ENCODE results near the gene METRNL.

Gene METRNL

GRCh38 chr17:83125515-83126274 is 46.3 kb downstream of the METRNL start:
- no peak overlapping the region for H3K4me3 ChIP-seq (ENCODE audit: low read depth, low read length)
- TF ChIP-seq CTCF (IDR thresholded peaks at IDR 0.05), result no peak

GRCh38 chr17:83126275-83126811 is 46.9 kb downstream of the METRNL start:
- H3K9me3 ChIP-seq (ENCODE audit: control insufficient read depth, low read length), result no peaks in the 10 kb centered on the region
- no peak overlapping the region for H3K27ac ChIP-seq
- no peak overlapping the region for H3K4me2 ChIP-seq (ENCODE audit: low read length)
- H3K4me3 ChIP-seq (ENCODE audit: low read depth, low read length), result no peak overlapping the region
- H3K27me3 ChIP-seq (ENCODE audit: control insufficient read depth, insufficient read depth, low read length), result no peaks in the 10 kb centered on the region
- TF ChIP-seq CTCF (IDR thresholded peaks at IDR 0.05), result no peak
- H3K36me3 ChIP-seq (ENCODE audit: control insufficient read depth, insufficient read depth, low read length), result no peaks in the 10 kb centered on the region
- H3K4me1 ChIP-seq, result no peaks in the 10 kb centered on the region
- H2AFZ ChIP-seq, result no peak overlapping the region
- no peaks in the 10 kb centered on the region for H3K79me2 ChIP-seq
- no peak overlapping the region for H3K9ac ChIP-seq

More at GRCh38 chr17:83125515-83126274, 46.3 kb downstream of the METRNL start:
- Histone ChIP-seq H3K27ac (no peak overlapping the region), H3K79me2 (no peaks in the 10 kb centered on the region), H3K4me1 (no peaks in the 10 kb centered on the region), H3K4me2 (ENCODE audit: low read length) (no peak overlapping the region), H3K9ac (no peak overlapping the region), H3K9me3 (ENCODE audit: control insufficient read depth, low read length) (no peaks in the 10 kb centered on the region), H3K27me3 (ENCODE audit: control insufficient read depth, insufficient read depth, low read length) (no peaks in the 10 kb centered on the region), H3K36me3 (ENCODE audit: control insufficient read depth, insufficient read depth, low read length) (no peaks in the 10 kb centered on the region), H2AFZ (no peak overlapping the region)

- no peak overlapping the region for H3K4me3 ChIP-seq (ENCODE audit: low read depth, low read length)
- H3K79me2 ChIP-seq, result no peaks in the 10 kb centered on the region
- no peaks in the 10 kb centered on the region for H3K9me3 ChIP-seq (ENCODE audit: control insufficient read depth, low read length)
- H3K27ac ChIP-seq, result no peak overlapping the region
- H3K27me3 ChIP-seq (ENCODE audit: control insufficient read depth, insufficient read depth, low read length), result no peaks in the 10 kb centered on the region
- no peak for TF ChIP-seq CTCF (IDR thresholded peaks at IDR 0.05)
- no peak overlapping the region for H3K4me2 ChIP-seq (ENCODE audit: low read length)
- H2AFZ ChIP-seq, result no peak overlapping the region
- no peak overlapping the region for H3K9ac ChIP-seq
- H3K4me1 ChIP-seq, result no peaks in the 10 kb centered on the region
- H3K36me3 ChIP-seq (ENCODE audit: control insufficient read depth, insufficient read depth, low read length), result no peaks in the 10 kb centered on the region
Measured at GRCh38 chr17:83127431-83128160, 48.2 kb downstream of the METRNL start.

- H3K9ac ChIP-seq, result no peak overlapping the region
- H3K27ac ChIP-seq, result no peak overlapping the region
- no peaks in the 10 kb centered on the region for H3K27me3 ChIP-seq (ENCODE audit: control insufficient read depth, insufficient read depth, low read length)
- H3K4me1 ChIP-seq, result no peaks in the 10 kb centered on the region
- no peak overlapping the region for H3K4me2 ChIP-seq (ENCODE audit: low read length)
- no peaks in the 10 kb centered on the region for H3K9me3 ChIP-seq (ENCODE audit: control insufficient read depth, low read length)
- no peaks in the 10 kb centered on the region for H3K36me3 ChIP-seq (ENCODE audit: control insufficient read depth, insufficient read depth, low read length)
- no peak for TF ChIP-seq CTCF (IDR thresholded peaks at IDR 0.05)
- H3K4me3 ChIP-seq (ENCODE audit: low read depth, low read length), result no peak overlapping the region
- no peak overlapping the region for H2AFZ ChIP-seq
- no peaks in the 10 kb centered on the region for H3K79me2 ChIP-seq
Measured at GRCh38 chr17:83128306-83129240, 49.2 kb downstream of the METRNL start.
